GM12874 (cell line): ENCODE data around the gene KRTAP10-12.

Experiments
- CTCF ChIP-seq: IDR thresholded peaks from 2 replicates; pipeline ENCODE4 v1.5.1; 2011; ENCODE audit warnings: low read depth, mild to moderate bottlenecking, control low read depth, low read length, moderate library complexity; ENCODE audit not compliant: insufficient read depth

Gene KRTAP10-12

DNA sequence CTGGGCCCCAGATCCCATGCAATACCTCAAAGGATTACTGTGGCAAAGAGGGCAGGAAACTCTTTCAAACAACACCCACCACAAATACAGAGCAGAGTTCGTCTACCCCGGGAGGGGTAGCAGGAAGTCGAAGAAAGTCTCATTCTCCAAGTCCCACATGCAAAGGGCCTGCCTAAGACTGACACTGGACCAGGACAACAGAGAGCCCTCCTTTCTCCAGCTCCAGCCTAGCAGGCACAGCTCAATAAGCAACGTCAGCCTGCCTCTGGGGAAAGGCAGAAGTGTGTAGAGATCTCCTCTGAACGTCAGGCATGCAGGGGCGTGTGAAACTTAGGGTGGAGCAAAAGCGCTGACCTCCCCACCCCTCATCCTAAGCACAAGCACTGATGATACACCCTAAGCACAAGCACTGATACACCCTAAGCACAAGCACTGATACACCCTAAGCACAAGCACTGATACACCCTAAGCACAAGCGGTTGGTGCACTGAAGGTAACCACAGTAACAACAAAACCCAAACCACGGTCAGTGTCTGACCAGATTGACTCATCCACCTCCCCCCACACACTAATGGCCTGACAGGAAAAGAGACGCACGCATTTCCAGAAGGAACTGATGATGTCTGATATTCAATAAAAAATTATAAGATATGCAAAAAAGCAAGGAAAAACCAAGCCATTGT is 37.9 kb upstream of the KRTAP10-12 start:
- no peak for TF ChIP-seq CTCF

DNA sequence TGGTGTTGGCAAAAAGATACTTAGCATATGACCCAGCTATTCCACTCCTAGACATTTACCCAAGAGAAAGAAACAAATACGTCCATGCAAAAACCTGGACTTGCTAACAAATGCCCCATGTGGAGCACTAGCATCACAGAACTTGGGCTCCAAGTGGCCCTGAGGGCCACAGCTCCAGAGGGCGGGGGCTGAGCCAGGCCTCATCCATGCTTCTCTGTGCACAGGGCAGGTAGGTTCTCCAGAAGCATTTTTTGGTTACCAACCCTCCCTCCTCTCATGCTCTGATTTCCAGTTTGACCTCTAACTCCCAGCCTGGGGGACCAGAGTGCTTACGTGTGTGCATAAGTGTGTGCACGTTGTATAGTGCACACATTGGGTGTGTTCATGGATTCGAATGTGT is 32.3 kb upstream of the KRTAP10-12 start:
- no peak for TF ChIP-seq CTCF

GRCh38 chr21:44666401-44667320 is 30.3 kb upstream of the KRTAP10-12 start, which contains the start of gene KRTAP12-2:
TSS of gene KRTAP12-2 (minus strand) at chr21:44666927. CDS start at chr21:44666886, 41 bp downstream.
- TF ChIP-seq CTCF, result no peak

DNA sequence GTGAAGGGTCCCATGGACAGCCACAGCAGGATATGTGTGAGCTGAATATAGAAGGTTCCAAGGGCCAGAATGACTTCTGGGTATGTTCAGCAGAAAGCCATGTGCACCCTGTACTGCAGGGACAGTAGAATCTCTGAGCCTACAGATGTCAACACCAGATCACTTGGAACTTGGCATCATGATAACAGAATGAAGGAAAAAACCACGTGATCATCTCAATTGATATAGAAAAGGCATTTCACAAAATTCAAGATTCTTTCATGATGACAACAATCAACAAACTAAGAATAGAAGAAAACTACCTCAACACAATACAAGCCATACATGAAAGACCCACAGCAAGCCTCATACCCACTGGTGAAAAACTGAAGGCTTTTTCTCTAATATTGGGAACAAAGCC is 29.4 kb upstream of the KRTAP10-12 start:
- TF ChIP-seq CTCF, result no peak

GRCh38 chr21:44670642-44671432 is 26.1 kb upstream of the KRTAP10-12 start:
- TF ChIP-seq CTCF, result no peak

- no peak for TF ChIP-seq CTCF
Measured at GRCh38 chr21:44671911-44672310, 25.1 kb upstream of the KRTAP10-12 start.

DNA sequence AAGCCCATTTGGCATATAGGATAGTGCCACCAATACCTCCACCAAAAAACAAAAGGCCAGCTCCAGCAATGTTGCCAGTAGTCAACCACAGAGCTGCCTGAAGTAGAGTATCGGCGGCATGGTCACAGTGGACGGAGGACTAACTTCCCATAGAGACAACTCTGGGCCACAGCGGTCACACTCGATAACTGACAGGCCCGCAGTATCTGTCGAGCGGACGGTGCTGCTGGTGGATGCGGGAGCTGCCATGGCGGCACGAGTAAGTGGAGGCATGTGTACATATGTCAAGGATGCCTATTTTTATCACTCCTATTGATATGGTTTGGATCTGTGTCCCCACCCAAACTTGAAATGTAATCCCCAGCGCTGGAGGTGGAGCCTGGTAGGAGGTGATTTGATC is 19.1 kb upstream of the KRTAP10-12 start:
- TF ChIP-seq CTCF, result no peak
